ENCODE results near the gene AAK1. TPM values are rescaled to one million over a fixed set of nuclear protein-coding genes. Genes with fewer than 3 reads are reported as not detected.
A peak's percentile ranks its signal among the peaks of the same experiment; 100 is the strongest.
"Not testable (repeated sequence)": the region's sequence is repeated elsewhere in the genome, so short reads cannot be mapped to it uniquely, and the experiment has no call there.

The AAK1 gene
- total RNA-seq, 2 experiments from 2014 or later: 95.2 to 99.3 TPM

GRCh38 chr2:69436938-69437750 is 206.4 kb downstream of the AAK1 start, which contains the start of gene NFU1:
TSS of gene NFU1 (minus strand) at chr2:69437435. CDS start at chr2:69437422, 13 bp downstream.
- Mint-ChIP-seq H3K9me3 (peaks cover 11% of the 10 kb centered on the region), H3K27ac (peak within 1 kb of the TSS; percentile 91), H3K36me3 (peaks cover 3% of the 10 kb centered on the region), H3K4me3 (peak within 1 kb of the TSS; percentile 95), H3K4me1 (ENCODE audit: low read depth) (peaks cover 24% of the 10 kb centered on the region), H3K27me3 (no peaks in the 10 kb centered on the region)
- POLR2A ChIA-PET: interaction anchor here (0.5 to 2.1 kb wide), 16 partner anchors 8 to 856 kb away, joined by 3 to 11 read pairs (median 4); partner anchors contain the start of genes AAK1 and SNRPG
- intact Hi-C loops (cut with micrococcal nuclease): loop anchor here (1.0 to 10.0 kb wide), 7 partner anchors 16 to 392 kb away; partner anchors contain the start of genes AAK1, GFPT1 and GMCL1
- DNase-seq: peak; percentile 94
- CTCF ChIA-PET: interaction anchor here (0.6 to 2.5 kb wide), 30 partner anchors 9 to 857 kb away, joined by 3 to 28 read pairs (median 3); partner anchors contain the start of gene SNRPG

GRCh38 chr2:69436596-69436937 is 207.0 kb downstream of the AAK1 start:
- CTCF ChIA-PET: interaction anchor here (0.8 to 2.5 kb wide), 15 partner anchors 14 to 477 kb away, joined by 3 to 28 read pairs (median 3); no protein-coding TSS in a partner anchor
- peaks cover 6% of the 10 kb centered on the region for H3K36me3 Mint-ChIP-seq
- H3K9me3 Mint-ChIP-seq: peaks cover 11% of the 10 kb centered on the region
- peak overlapping the region; percentile 95 for H3K4me3 Mint-ChIP-seq
- no peak for DNase-seq
- POLR2A ChIA-PET: interaction anchor here (0.7 to 2.1 kb wide), 7 partner anchors 17 to 207 kb away, joined by 3 to 11 read pairs (median 4); partner anchors contain the start of gene AAK1
- no peaks in the 10 kb centered on the region for H3K27me3 Mint-ChIP-seq
- peaks cover 27% of the 10 kb centered on the region for H3K4me1 Mint-ChIP-seq (ENCODE audit: low read depth)
- peak overlapping the region; percentile 91 for H3K27ac Mint-ChIP-seq
- intact Hi-C loops (cut with micrococcal nuclease): loop anchor here (2.0 to 10.0 kb wide), 3 partner anchors 40 to 278 kb away; no protein-coding TSS in a partner anchor

GRCh38 chr2:69434753-69435152 is 208.8 kb downstream of the AAK1 start:
- Mint-ChIP-seq H3K4me1 (ENCODE audit: low read depth) (peaks cover 27% of the 10 kb centered on the region), H3K4me3 (no peak overlapping the region), H3K9me3 (peaks cover 9% of the 10 kb centered on the region), H3K36me3 (peaks cover 6% of the 10 kb centered on the region), H3K27me3 (no peaks in the 10 kb centered on the region), H3K27ac (no peak overlapping the region)
- ChIA-PET CTCF (no interaction called here), POLR2A (no interaction called here)
- intact Hi-C loops (cut with micrococcal nuclease): loop anchor here (10.0 kb wide), 1 partner anchor 280 kb away; no protein-coding TSS in a partner anchor
- DNase-seq: no peak

- H3K4me1 Mint-ChIP-seq (ENCODE audit: low read depth): peaks cover 6% of the 10 kb centered on the region
- H3K9me3 Mint-ChIP-seq: no peaks in the 10 kb centered on the region
- CTCF ChIA-PET: interaction anchor here (0.7 to 1.0 kb wide), 2 partner anchors 123 to 188 kb away, joined by 3 to 4 read pairs; no protein-coding TSS in a partner anchor
- H3K4me3 Mint-ChIP-seq: no peak overlapping the region
- intact Hi-C loops (cut with micrococcal nuclease): loop anchor here (5.0 to 10.0 kb wide), 2 partner anchors 37 to 285 kb away; no protein-coding TSS in a partner anchor
- no peak overlapping the region for H3K27ac Mint-ChIP-seq
- POLR2A ChIA-PET: interaction anchor here (0.7 kb wide), 1 partner anchor 28 kb away, joined by 4 read pairs; no protein-coding TSS in a partner anchor
- no peak for DNase-seq
- no peaks in the 10 kb centered on the region for H3K27me3 Mint-ChIP-seq
- peaks cover 7% of the 10 kb centered on the region for H3K36me3 Mint-ChIP-seq
Observed at GRCh38 chr2:69429491-69430183, 213.9 kb downstream of the AAK1 start.

- Mint-ChIP-seq H3K27me3 (no peaks in the 10 kb centered on the region), H3K4me1 (ENCODE audit: low read depth) (peaks cover 3% of the 10 kb centered on the region), H3K36me3 (peaks cover 7% of the 10 kb centered on the region), H3K4me3 (no peak overlapping the region), H3K9me3 (no peaks in the 10 kb centered on the region), H3K27ac (no peak overlapping the region)
- CTCF ChIA-PET: interaction anchor here (1.0 kb wide), 1 partner anchor 122 kb away, joined by 3 read pairs; no protein-coding TSS in a partner anchor
- intact Hi-C loops (cut with micrococcal nuclease): loop anchor here (5.0 kb wide), 1 partner anchor 37 kb away; no protein-coding TSS in a partner anchor
- POLR2A ChIA-PET: interaction anchor here (0.7 to 0.8 kb wide), 2 partner anchors 8 to 332 kb away, joined by 3 read pairs; partner anchors contain the start of gene NFU1
- DNase-seq: no peak
Observed at GRCh38 chr2:69428981-69429380, 214.6 kb downstream of the AAK1 start.

GRCh38 chr2:69424419-69424818 is 219.1 kb downstream of the AAK1 start:
- intact Hi-C loops (cut with micrococcal nuclease): no loop called here
- CTCF ChIA-PET: no interaction called here
- POLR2A ChIA-PET: no interaction called here
- Mint-ChIP-seq H3K27me3 (no peaks in the 10 kb centered on the region), H3K27ac (no peak overlapping the region), H3K36me3 (peaks cover 12% of the 10 kb centered on the region), H3K4me3 (no peak overlapping the region), H3K9me3 (no peaks in the 10 kb centered on the region), H3K4me1 (ENCODE audit: low read depth) (no peaks in the 10 kb centered on the region)
- no peak for DNase-seq

- CTCF ChIA-PET: no interaction called here
- Mint-ChIP-seq H3K27ac (no peak overlapping the region), H3K4me1 (ENCODE audit: low read depth) (no peaks in the 10 kb centered on the region), H3K36me3 (peaks cover 7% of the 10 kb centered on the region), H3K27me3 (no peaks in the 10 kb centered on the region), H3K4me3 (no peak overlapping the region), H3K9me3 (no peaks in the 10 kb centered on the region)
- POLR2A ChIA-PET: no interaction called here
- DNase-seq: no peak
- intact Hi-C loops (cut with micrococcal nuclease): no loop called here
Observed at GRCh38 chr2:69422198-69422597, 221.3 kb downstream of the AAK1 start.

- H3K9me3 Mint-ChIP-seq; H3K36me3 Mint-ChIP-seq; intact Hi-C loops (cut with micrococcal nuclease); H3K27ac Mint-ChIP-seq; H3K4me3 Mint-ChIP-seq; H3K4me1 Mint-ChIP-seq (ENCODE audit: low read depth); DNase-seq; H3K27me3 Mint-ChIP-seq: not testable (repeated sequence)
- ChIA-PET CTCF (interaction anchor here (0.6 kb wide), 2 partner anchors 184 to 212 kb away, joined by 3 to 4 read pairs; no protein-coding TSS in a partner anchor), POLR2A (interaction anchor here (0.6 kb wide), 1 partner anchor 26 kb away, joined by 5 read pairs; no protein-coding TSS in a partner anchor)
Observed at GRCh38 chr2:69419111-69419510, 224.4 kb downstream of the AAK1 start.

- Mint-ChIP-seq H3K4me1 (ENCODE audit: low read depth) (no peaks in the 10 kb centered on the region), H3K36me3 (peaks cover 11% of the 10 kb centered on the region), H3K9me3 (no peaks in the 10 kb centered on the region), H3K4me3 (no peak overlapping the region), H3K27me3 (no peaks in the 10 kb centered on the region), H3K27ac (no peak overlapping the region)
- DNase-seq: no peak
- intact Hi-C loops (cut with micrococcal nuclease): no loop called here
- CTCF ChIA-PET: no interaction called here
- POLR2A ChIA-PET: no interaction called here
Observed at GRCh38 chr2:69416147-69416546, 227.4 kb downstream of the AAK1 start.

Measured in activated CD4-positive, alpha-beta memory T cell treated with anti-CD3 and anti-CD28 coated beads for 36 hours (primary cell).